ENCODE measurements around the gene IGF2BP1. TPM values are rescaled to one million over a fixed set of nuclear protein-coding genes. Genes with fewer than 3 reads are reported as not detected.

The IGF2BP1 gene
- total RNA-seq, 1 experiment from 2014 or later: 434 TPM

DNA sequence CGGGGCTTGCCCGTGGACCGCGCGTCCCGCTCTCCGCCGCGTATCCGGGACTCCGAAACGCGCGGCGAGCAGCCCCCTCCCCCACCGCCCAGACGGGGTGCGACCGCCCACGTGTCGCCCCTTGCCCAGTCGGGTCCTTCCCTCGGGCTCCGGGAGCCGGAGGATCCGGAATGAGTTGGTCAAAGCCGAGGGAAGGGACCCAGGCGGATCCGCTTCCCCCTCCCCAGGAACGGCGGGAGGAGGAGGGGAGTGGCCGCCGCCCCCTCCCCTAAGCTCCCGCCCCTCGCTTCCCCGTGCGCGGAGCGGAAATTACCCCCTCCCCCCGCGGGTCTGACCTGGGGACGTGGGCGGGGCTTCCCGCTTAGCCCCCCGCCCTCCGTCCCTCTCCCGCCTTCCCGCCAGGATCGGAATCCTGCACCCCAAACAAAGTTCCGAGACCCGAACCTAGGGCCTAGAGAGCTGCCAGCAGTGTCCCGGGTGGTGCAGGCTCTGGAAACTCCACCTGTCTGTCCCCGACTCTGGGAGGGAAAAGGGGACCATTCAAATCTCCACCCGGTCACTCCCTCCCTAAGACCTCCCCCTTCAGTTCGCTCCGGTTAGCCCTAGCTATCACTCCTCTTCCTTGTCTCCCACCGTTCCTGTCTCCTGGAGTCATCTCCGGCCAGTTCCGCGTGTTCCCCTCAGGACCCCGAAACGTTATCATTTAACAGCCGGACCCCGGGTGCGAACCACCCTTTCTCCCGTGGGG lies 1.0 kb upstream of the IGF2BP1 start:
- DNase-seq: peak; percentile 95
- no peak overlapping the region for H2BK12ac ChIP-seq (ENCODE audit: insufficient read length, low read depth, low read length)
- H3K56ac ChIP-seq (ENCODE audit: insufficient read length, low read depth, low read length): peak overlapping the region; percentile 25
- peak overlapping the region; percentile 95 for H4K91ac ChIP-seq (ENCODE audit: insufficient read length, low read depth, low read length)
- H4K8ac ChIP-seq (replicated peaks; ENCODE audit: insufficient read length, low read depth, low read length): peak overlapping the region; percentile 57
- H3K4me2 ChIP-seq (ENCODE audit: insufficient read depth, insufficient read length, low read length): peak overlapping the region; percentile 63
- no peaks in the 10 kb centered on the region for H3K9me3 ChIP-seq (ENCODE audit: control insufficient read depth, low read depth, low read length)
- no peaks in the 10 kb centered on the region for H3K4me1 ChIP-seq (ENCODE audit: insufficient read depth, low read length)
- H3K27me3 ChIP-seq (ENCODE audit: insufficient read depth, low read length): no peaks in the 10 kb centered on the region
- TF ChIP-seq, protein P1, sequence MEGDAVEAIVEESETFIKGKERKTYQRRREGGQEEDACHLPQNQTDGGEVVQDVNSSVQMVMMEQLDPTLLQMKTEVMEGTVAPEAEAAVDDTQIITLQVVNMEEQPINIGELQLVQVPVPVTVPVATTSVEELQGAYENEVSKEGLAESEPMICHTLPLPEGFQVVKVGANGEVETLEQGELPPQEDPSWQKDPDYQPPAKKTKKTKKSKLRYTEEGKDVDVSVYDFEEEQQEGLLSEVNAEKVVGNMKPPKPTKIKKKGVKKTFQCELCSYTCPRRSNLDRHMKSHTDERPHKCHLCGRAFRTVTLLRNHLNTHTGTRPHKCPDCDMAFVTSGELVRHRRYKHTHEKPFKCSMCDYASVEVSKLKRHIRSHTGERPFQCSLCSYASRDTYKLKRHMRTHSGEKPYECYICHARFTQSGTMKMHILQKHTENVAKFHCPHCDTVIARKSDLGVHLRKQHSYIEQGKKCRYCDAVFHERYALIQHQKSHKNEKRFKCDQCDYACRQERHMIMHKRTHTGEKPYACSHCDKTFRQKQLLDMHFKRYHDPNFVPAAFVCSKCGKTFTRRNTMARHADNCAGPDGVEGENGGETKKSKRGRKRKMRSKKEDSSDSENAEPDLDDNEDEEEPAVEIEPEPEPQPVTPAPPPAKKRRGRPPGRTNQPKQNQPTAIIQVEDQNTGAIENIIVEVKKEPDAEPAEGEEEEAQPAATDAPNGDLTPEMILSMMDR (conservative IDR thresholded peaks at IDR 0.05): no peak; the same call in 2 of the 3 replicates
- H3K79me2 ChIP-seq (ENCODE audit: insufficient read depth, low read length): peaks cover 33% of the 10 kb centered on the region; the same call in 1 of the 2 replicates
- Mint-ChIP-seq H3K9me3 (peaks cover 4% of the 10 kb centered on the region in 2 experiments; a peak in 3 of 5 replicates), H3K4me1 (peaks cover 39 to 46% of the 10 kb centered on the region in 2 experiments), H3K27me3 (ENCODE audit: low read depth) (no peaks in the 10 kb centered on the region; the same call in 1 of the 2 replicates), H3K27ac (peak overlapping the region; percentile 99 to 100 (median 100)), H3K36me3 (ENCODE audit: insufficient read depth in 1 of 3, low read depth in 3 of 3) (peaks cover 26 to 31% (median 27%) of the 10 kb centered on the region in 3 experiments), H3K4me3 (peak overlapping the region; percentile 93 to 100)
- H3K14ac ChIP-seq (ENCODE audit: insufficient read depth, low read length): peak overlapping the region; percentile 99
- no peaks in the 10 kb centered on the region for H4K20me1 ChIP-seq (ENCODE audit: control insufficient read depth, insufficient read depth, insufficient read length)
- peak overlapping the region; percentile 93; the same call in 1 of the 2 replicates for H3K4ac ChIP-seq (ENCODE audit: low read depth, low read length)
- H3T11ph ChIP-seq (ENCODE audit: low read length): no peak overlapping the region
- no CpG with 5 or more reads among the region's 66 CpGs for WGBS (ENCODE audit: extremely low coverage, insufficient read length, low lambda C conversion rate)
- H2BK20ac ChIP-seq (ENCODE audit: low read depth, low read length, poor library complexity, severe bottlenecking): no peak overlapping the region
- peaks cover 21% of the 10 kb centered on the region for H3K23me2 ChIP-seq (ENCODE audit: insufficient read length, low read depth, low read length, poor library complexity, severe bottlenecking)
- no peaks in the 10 kb centered on the region for H3K79me1 ChIP-seq (ENCODE audit: insufficient read depth, low read depth, low read length, poor library complexity, severe bottlenecking)
- peak overlapping the region; percentile 79 for H3K27ac ChIP-seq (ENCODE audit: insufficient read length, low read depth, low read length)
- no peak overlapping the region for H2AFZ ChIP-seq (ENCODE audit: low read length)
- peak overlapping the region; percentile 98 for H3K9ac ChIP-seq (ENCODE audit: extremely low read depth, insufficient read length, low read length)
- no peak overlapping the region for H2BK15ac ChIP-seq (ENCODE audit: low read depth, low read length)
- H2BK5ac ChIP-seq (ENCODE audit: insufficient read length, low read length): peak overlapping the region; percentile 84
- no peak overlapping the region for H3K23ac ChIP-seq (ENCODE audit: insufficient read length, low read depth, low read length)
- H2AK5ac ChIP-seq (ENCODE audit: insufficient read length, low read length): no peak overlapping the region
- peak overlapping the region; percentile 99 for H3K18ac ChIP-seq (ENCODE audit: insufficient read length, low read depth, low read length)
- H2BK120ac ChIP-seq (ENCODE audit: low read depth, low read length, poor library complexity, severe bottlenecking): peak overlapping the region; percentile 91
- H4K5ac ChIP-seq (ENCODE audit: insufficient read length, low read depth, low read length): peak overlapping the region; percentile 55

Measured in H9 (cell line).